ENCODE results near the gene FRMD4A.

Gene FRMD4A

DNA sequence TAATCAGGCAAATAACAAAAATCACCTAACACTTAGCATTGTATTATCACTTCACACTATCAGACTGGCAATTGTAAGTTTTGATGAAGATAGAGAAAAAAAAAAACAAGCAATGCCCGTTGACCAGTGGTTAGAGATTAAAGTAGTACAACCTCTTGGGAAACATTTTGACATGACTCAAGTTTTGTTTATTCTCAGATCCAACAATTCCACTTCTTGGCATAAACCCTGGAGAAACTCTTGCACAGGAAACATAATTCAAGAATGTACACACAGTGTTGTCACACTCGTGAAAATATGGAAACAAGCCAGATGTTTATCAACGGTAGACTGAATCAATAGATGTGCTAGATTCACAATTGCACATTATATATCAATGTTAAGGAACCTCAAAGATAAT lies 37.2 kb downstream of the FRMD4A start:
- no peak for DNase-seq (ENCODE audit: low spot score)

DNA sequence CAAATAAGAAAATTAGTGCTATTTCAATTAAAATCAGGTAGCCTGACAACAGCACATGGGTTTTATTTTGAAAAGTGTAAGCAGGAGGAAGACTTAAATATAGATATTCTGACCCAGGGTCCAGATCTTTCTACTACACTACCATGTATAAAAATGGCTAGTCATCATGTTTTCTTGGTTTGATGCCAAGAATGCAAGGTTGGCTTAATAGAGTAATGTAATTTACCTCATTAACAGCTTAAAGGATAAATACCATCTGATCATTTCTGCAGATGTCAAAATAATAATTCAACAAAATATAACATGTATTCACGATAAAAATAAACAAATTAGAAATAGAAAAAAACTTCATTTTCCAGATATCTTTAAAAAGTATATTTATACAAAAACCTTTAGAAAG lies 39.4 kb downstream of the FRMD4A start:
- DNase-seq (ENCODE audit: low spot score), result no peak

DNA sequence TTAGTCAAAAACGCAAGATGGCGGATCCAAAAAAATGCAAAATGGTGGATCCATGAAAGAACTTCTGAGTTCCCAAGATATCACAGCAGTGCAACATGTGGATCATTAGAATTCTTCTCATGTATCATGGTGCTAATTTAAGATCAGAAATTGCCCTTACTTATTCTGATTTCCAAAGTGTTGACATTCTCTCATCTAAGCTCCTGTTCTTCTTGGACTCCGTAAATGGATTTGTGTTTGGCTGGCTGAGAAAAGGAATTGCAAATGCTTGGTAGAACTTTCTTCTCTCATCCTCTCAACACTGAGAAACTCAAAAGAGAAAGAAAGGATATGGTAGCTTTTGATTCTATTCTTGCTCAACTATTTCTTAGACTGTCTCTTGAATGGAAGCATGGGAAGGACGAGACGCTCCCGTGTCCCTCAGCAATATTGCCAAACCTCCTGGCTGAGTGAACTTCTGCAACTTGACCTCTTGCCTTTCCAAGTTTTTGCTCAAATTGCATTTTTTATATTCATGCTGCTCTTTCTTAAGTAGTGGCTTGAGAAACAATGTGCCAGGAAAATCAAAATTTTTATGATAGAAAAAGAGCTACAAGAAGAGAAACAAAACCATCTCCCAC lies 44.7 kb downstream of the FRMD4A start:
- no peak for DNase-seq (ENCODE audit: low spot score)

DNA sequence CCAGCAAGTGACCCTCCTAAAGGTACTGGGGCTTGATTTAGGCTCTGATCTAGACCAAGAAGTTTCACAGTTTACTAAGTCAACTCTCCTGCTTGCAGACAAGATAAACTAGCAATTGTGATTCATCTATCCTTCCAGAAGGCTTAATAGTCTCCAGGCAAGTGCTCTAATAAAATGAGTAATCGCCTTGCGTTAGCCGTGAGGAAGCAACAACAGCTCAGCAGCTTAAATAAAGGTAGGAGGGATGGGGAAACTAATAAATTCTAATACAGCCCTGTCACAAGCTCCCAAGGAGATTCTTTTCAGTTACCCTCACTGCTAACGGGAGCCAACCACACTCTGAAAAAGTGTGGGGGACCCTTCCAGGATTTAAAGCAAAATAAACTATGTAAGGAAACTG lies 48.4 kb downstream of the FRMD4A start:
- DNase-seq (ENCODE audit: low spot score), result peak; percentile 65

DNA sequence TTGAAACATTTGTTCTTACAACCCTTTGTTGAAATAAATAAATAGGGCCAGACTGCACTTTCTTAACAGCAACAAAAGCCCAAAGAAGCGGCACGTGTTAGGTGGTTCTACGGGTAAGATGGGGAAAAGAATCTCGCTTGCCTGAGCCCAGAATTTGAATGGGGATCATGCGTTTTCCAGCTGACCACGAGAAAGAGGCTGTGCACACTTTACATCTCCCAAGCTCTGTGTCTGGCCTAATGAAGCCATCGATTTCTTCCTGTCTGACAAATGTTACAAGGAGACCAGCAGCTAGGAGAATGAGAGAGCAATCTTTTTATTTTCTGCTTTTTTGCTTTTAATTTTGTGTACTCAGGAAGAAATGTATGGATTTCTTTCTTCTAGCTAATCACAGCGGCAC lies 52.2 kb downstream of the FRMD4A start:
- no peak for DNase-seq (ENCODE audit: low spot score)

DNA sequence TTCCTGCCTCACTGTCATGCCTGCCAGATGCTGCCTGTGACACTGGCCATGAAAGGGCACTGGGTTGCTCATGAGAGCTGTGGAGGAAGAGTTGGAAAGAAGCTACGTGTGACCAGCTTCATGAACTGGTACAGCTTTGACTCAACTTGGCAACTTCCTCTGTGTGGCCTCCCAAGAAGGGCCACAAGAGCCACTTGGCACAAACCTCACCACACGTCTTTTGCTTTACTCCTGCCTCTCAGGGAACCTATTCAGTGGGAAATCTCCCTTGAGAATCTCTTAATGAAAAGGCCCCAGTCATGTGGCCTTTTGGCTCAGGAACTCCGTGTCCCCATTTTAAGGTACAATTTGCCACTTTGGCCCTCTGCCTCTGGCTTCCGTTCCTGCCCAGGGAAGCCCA lies 54.5 kb downstream of the FRMD4A start:
- DNase-seq (ENCODE audit: low spot score), result no peak

DNA sequence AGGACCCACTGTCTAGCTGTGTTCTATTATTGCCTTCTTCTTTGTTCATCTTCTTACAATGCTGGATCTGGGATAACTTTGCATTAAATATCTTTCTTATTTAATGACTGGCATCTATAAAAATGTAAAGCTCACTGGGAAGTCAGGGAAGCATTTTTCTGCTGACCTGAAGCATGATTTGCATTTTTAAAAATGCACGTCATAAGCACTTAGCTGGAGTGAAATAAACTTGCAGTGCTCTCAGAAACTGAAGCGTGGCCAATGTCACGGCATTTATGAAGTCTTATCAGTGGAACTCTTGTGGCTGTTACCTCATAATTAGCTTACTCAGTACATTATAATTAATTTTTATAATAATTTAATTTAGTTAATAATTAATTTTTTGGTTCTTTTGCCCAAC lies 59.1 kb downstream of the FRMD4A start:
- DNase-seq (ENCODE audit: low spot score), result no peak

DNA sequence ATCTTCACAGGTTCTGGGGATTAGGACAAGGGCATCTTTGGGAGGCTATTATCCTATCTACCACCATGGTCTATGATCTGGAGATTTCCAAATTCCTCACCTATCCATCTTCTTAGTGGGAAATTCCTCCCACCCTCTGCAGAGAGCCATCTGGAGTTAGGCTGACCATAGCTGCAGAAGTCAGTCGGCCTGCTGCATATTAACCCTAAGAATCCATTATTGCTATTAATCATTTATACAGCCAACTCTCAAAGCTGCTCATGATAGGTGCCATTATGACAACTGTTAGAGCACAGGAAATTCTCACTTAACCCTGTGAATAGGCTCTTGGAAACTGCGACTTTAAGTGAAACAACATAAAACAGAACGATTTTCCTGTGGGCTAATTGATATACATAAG lies 60.4 kb downstream of the FRMD4A start:
- peak; percentile 10 for DNase-seq (ENCODE audit: low spot score)

DNA sequence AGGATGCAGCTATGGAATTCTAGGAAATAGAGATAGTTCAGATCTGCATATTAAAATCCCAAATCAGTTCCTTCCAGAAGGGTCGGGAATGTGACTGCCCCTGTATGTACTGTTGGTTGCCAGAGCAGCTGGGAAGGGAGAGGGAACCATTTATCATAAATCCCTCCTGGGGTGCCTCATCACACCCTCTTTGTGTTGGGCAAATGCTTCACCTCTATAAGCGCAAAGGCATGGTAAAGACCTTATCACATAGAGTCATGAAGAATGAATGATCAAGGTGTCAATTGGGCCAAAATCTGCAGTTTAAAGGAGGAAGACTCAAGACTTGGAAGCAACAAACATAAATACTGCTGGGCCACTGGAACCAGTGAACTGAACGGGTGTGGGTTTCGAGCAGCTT lies 65.0 kb downstream of the FRMD4A start:
- DNase-seq (ENCODE audit: low spot score), result no peak

DNA sequence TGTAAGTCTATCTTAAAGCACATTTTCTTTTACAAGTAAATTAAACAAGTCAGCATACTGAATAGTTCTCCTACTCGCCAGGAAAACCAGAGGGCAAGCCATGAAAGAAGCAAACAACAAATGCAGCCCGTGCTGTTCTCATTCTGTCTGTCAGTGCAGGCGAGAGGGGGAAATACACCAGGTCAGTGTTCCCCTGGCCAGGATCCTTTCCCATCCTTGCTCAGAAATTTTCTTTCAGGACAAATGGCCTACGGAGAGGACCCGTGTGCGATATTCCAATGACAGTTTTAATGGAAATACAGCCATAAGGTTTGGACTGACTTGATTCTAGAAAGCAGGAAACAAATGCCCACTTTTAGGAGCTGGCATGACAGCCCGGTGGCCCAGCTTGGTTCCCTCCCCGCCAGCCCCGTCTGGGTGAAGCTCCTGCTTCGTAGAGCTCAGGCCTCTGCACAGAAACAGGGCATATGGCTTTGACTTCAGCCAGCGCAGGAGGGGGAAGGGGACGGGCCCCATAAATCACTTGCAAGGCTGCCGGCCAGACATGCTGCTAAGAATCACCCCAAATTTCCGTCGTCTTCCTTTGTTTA lies 67.8 kb downstream of the FRMD4A start:
- DNase-seq (ENCODE audit: low spot score), result no peak

DNA sequence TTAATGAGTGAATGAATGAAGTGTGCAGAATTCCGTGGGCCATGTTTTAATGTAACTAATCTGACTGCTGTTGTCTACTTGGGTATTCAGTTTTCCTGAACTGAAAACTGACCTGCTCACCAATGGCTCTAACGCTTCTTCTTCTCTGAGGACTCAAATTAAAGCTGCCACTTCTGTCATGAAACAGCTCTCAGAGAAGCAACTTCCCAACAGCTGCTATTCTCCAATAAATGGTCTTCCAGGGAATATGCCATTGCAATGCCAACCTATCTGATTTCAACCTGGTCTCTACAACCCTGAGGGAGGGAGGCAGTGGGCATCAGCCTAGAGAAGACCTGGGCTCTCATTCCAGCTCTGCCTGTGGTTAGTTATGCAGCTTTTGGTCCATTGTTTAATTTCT lies 69.4 kb downstream of the FRMD4A start:
- DNase-seq (ENCODE audit: low spot score), result no peak

DNA sequence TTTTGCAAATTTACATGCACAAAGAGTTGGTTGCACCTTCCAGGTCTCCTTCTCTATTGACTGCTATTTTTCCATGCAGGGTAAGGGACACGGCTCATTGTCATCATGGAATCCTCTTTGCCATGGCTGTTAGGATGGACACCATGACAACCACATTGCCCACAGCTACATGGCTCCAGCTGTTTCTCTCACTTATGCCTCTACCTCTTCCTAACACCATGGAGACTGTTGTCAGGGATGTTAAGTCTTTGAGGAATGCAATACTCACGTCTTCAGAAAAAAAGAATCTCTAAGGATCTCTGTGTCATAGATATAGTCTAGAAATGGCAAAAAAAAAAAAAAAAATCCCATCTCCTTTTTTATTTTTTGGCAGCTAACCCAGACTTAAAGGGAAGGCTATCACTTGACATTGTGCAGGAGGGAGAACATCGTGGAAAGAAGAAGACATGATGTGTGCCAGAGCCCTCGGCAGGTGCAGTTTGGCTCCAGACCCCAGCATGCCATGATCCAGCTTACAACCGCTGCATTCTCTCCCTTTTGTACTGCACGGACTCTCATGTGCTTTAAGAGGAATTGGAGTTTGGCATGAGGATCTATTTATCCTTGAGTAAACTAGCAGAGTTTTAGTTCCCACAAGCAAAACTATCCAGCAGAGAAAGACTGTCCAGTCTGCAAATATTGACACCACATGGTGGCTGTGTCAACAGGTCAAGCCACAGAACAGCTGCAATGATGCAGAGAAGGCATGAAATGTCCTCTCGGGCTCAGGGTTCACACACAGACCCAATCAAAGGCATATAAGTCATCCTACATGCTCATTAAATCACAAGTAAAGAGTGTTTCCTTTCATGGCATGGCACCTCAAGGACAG lies 70.8 kb downstream of the FRMD4A start:
- DNase-seq (ENCODE audit: low spot score), result peak; percentile 73

DNA sequence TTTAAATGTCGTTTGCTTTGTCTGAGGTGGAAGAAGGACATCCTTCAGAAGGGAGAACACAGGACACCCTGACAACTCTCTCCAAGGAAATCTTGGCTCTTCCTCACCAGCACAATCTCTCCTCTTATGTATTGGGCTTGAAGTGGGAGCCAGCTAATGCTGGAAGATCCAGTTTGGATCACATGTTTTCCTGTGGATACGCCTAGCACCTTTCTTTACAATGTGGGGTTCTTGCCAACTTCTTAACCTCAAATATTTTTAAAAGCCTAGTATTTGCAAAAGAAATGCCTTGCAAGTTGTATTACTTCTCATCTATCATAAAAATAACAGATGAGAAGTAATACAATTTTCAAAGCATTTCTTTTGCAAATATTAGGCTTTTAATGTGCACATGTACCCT lies 76.4 kb downstream of the FRMD4A start:
- DNase-seq (ENCODE audit: low spot score), result no peak

DNA sequence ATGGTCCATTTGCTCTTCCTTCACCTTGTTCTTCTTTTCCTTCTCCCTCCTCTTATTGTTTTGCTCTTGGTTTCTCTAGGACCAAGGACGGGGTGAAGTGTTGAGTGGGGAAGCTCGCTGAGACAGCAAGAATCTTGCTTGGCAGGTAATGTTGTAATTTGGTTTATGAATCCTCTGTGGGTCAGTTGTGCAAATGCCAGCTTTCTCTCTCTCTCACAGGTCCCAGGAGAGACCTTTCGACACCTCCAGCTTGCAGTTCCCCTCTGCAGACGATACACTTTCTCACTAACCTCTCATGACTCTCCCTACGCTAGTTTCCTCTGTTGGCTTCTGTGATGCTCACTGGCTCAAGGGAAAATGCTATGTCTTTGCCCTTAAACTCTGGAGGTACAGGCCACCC lies 77.0 kb downstream of the FRMD4A start:
- DNase-seq (ENCODE audit: low spot score), result no peak

DNA sequence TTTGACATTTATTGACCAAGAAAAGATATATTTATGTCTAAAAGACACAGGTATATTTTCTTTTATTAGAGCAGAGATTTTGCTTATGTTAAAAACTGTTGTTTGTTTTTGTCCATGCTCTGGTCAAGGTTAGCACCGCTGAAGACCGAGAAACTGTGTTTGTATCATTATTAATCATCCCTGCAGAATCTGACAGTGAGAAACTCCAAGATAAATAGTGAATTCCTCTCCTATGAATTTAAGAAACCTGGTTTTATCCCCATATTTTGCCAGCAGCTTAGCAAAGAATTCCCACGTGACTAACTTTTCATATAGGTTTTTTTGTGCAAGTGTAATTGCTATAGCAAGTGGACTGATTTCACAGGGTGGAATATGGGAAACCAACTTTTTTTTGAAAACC lies 77.6 kb downstream of the FRMD4A start:
- no peak for DNase-seq (ENCODE audit: low spot score)

DNA sequence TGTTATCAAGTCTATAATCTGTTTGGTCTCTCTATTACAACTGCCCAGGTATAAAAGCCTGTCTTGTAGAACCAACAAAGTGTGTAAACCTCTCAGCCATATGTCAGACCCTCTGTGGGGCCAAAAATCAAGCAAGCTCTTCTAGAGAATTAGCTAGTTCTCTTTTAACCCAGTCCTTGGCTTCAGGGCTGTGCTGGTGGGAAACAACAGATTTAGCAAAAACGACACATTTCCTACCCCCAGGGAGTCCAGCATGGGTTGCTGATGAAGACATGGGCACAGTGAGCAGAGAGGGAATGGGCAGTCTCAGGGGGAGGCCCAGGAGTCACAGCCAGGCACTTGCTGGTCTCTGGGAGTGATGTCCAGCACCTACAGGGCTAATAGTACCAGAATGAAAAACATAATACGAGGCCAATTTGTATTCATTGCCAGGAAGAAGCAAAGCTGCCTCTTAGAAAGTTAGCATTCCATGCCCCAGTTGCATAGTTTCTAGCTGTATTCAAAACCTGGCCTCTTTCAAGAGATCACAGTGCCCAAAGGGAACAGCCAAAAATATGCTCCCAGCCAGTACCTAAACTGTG lies 80.1 kb downstream of the FRMD4A start:
- DNase-seq (ENCODE audit: low spot score), result no peak

DNA sequence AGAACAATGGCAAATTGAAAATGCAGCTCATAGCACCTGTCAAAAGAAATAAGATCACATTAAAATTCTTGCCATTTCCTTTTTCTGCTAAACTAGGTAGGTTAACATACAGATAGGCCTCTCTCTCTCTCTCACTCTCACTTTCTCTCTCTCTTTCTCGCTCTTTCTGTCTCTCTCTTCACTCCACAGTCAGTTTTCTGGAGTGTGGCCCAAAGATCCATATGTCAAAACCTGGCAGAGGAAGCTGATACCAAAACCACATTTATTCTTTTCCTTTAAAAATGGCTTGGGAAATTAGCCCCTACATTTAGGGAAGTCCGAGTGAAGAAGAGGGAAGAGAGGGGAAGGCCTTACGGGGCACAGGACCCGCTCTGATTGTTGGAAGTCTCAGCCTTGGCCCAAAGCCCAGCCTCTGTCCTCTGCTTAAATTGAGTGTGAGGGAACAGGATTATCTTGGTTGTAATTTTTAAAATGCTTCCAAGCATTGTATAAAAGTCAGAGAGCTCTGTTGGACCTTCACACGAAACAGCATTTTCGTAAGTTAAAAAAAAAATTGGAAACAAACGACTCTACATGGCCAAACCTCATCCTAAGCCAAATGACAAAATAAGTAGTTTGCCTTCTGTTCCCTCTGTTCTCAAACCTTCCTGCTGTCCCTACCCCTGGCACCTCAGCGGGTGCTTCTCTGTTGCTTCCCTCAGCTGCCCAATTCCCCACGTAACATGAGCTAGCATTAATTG lies 83.2 kb downstream of the FRMD4A start:
- DNase-seq (ENCODE audit: low spot score), result no peak

DNA sequence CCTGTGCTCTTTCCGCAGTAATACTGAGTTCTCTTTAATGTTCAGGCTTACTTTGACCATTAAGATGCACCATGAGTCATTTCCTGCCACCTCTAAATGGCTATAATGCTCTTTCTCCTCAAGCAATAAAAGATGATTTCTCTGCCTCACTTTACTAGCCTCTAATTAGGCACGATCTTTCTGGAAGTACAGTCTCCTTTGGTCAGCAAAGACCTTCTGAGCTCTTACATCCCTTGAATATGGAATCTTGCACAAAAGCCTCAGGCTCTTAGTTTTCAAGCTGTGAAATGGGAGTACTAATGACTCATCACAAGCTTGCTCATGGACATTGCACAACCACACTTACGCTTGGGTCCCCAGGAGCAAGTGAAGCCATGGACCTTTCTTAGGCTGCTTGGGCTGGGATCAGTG lies 85.9 kb downstream of the FRMD4A start:
- peak; percentile 70 for DNase-seq (ENCODE audit: low spot score)

DNA sequence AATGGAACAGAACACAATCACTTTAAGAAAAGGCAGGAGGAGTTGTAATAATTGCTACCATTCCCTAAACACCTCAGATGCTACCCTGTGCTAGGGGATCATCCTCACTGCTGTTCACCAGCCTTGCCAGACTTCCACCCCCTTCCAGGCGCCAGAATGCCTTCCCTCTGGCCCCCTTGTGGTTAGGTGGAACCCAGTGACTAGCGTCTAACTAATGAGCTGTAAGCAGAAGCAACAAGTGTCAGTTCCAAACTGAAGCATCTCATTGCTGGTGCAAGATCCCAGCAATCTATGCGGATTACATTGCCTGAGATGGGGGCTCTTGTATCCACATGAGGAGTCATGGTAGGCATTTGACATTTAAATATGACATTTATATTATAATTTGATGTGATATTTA lies 86.6 kb downstream of the FRMD4A start:
- DNase-seq (ENCODE audit: low spot score), result peak; percentile 22

DNA sequence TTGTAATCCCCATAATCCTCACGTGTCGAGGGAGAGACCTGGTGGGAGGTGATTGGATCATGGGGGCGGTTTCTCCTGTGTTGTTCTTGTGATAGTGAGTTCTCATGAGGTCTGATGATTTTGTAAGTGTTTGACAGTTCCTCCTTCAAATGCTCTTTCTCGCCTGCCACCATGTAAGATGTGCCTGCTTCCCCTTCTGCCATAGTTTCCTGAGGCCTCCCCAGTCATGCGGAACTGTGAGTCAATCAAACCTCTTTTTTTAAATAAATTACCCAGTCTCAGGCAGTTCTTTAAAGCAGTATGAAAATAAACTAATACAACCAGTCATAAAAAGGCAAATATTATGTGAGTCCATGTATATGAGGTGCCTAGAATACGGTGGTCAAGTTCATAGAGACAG lies 87.5 kb downstream of the FRMD4A start:
- peak; percentile 40 for DNase-seq (ENCODE audit: low spot score)

DNA sequence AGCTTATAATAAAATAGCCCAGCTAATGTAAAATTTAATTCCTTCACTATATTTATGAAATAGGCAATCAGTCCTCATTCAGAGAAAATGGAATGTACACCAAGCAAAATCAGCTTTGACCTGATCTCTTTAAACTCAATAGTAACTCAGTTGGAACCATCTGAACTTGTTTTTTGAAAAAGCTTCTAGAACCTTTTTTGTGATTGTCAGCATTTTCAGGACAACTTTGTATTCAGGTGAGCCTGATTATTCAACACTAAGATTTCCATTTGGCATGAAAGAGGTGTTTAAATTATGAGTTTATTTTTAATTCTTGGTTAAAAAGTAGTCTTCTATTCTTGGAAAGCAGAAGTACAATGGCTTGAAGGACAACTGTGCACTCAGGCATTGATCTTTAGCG lies 89.5 kb downstream of the FRMD4A start:
- no peak for DNase-seq (ENCODE audit: low spot score)
